MCF 10A (cell line): Measurements from ENCODE around the gene CTSA. TPM values are rescaled to one million over a fixed set of nuclear protein-coding genes. Genes with fewer than 3 reads are reported as not detected.

Source experiments
- BruUV-seq: library from RNA; stranded (reverse); fragments of 400-500 nt; replicated peaks from 2 replicates; lab custom pipeline; 2021; lab: Mats Ljungman, UMichigan
- CTCF ChIA-PET: fragments of 300-600 bp; sonication (Branson Sonifier 250); formaldehyde crosslinking; extraction: SDS; loops from one replicate; lab custom pipeline; 2021; ENCODE audit warnings: antibody characterized with exemption, inconsistent platforms; lab: Yijun Ruan, JAX
- POLR2A ChIA-PET: fragments of 300-600, 350-650 bp; sonication (Branson Sonifier 250); formaldehyde crosslinking; extraction: SDS; loops from one replicate; lab custom pipeline; 2020; ENCODE audit warnings: antibody characterized with exemption, inconsistent platforms; lab: Yijun Ruan, JAX
- DNase-seq: peaks from one replicate; pipeline ENCODE4 v3.0.0-alpha.2; 2018; ENCODE audit not compliant: unreplicated experiment
- H3K27ac Mint-ChIP-seq: one replicate; pipeline ENCODE4 v1.8.0; 2022; ENCODE audit warnings: mild to moderate bottlenecking, low read depth, mixed read lengths; ENCODE audit not compliant: unreplicated experiment
- H3K27me3 Mint-ChIP-seq: one replicate; pipeline ENCODE4 v1.8.0; 2022; ENCODE audit warnings: mixed read lengths; ENCODE audit not compliant: insufficient read depth, unreplicated experiment
- H3K36me3 Mint-ChIP-seq: one replicate; pipeline ENCODE4 v1.8.0; 2022; ENCODE audit warnings: mild to moderate bottlenecking, moderate library complexity, mixed read lengths; ENCODE audit not compliant: insufficient read depth, unreplicated experiment
- H3K4me1 Mint-ChIP-seq: one replicate; pipeline ENCODE4 v1.8.0; 2022; ENCODE audit warnings: mixed read lengths; ENCODE audit not compliant: insufficient read depth, unreplicated experiment
- H3K4me3 Mint-ChIP-seq: one replicate; pipeline ENCODE4 v1.8.0; 2022; ENCODE audit warnings: mild to moderate bottlenecking, moderate library complexity, mixed read lengths; ENCODE audit not compliant: unreplicated experiment
- H3K9me3 Mint-ChIP-seq: one replicate; pipeline ENCODE4 v1.8.0; 2022; ENCODE audit warnings: mixed read lengths; ENCODE audit not compliant: unreplicated experiment
- CTCF ChIP-seq: fragments of 200-600 bp; IDR thresholded peaks from one replicate; pipeline ENCODE4 v1.8.0; 2022; ENCODE audit warnings: antibody characterized with exemption, mild to moderate bottlenecking; ENCODE audit not compliant: unreplicated experiment
- intact Hi-C: fragments of 100-400 bp; cut with micrococcal nuclease; formaldehyde crosslinking; loops from 2 replicates; pipeline ENCODE4 v1.14.1; 2022
- total RNA-seq: library from RNA; stranded (reverse); gene quantifications from 2 replicates; pipeline ENCODE4 v1.2.3, GENCODE V29; 2022

CTSA gene
- total RNA-seq, 1 experiment from 2014 or later: 25.3 TPM

GRCh38 chr20:45945678-45946148 lies 54.6 kb downstream of the CTSA start:
- ChIA-PET POLR2A (interaction anchor here (1.0 to 4.5 kb wide), 8 partner anchors 8 to 88 kb away, joined by 3 to 117 read pairs (median 10); partner anchors contain the start of genes ACOT8, PCIF1, ZNF335 and ZSWIM3), CTCF (interaction anchor here (0.6 to 8.5 kb wide), 6 partner anchors 12 to 150 kb away, joined by 3 to 64 read pairs (median 4); partner anchors contain the start of gene PCIF1)
- DNase-seq: peak; percentile 25
- H3K9me3 Mint-ChIP-seq: no peaks in the 10 kb centered on the region
- H3K36me3 Mint-ChIP-seq: peaks cover 75% of the 10 kb centered on the region
- no TSS peak for BruUV-seq
- no peak overlapping the region for H3K4me3 Mint-ChIP-seq
- peak overlapping the region; percentile 85 for H3K27ac Mint-ChIP-seq
- H3K27me3 Mint-ChIP-seq: no peaks in the 10 kb centered on the region
- TF ChIP-seq CTCF: no peak
- intact Hi-C loops: no loop called here
- peaks cover 24% of the 10 kb centered on the region for H3K4me1 Mint-ChIP-seq

- Mint-ChIP-seq H3K27me3 (no peaks in the 10 kb centered on the region), H3K4me3 (peak overlapping the region; percentile 21), H3K27ac (peak overlapping the region; percentile 85), H3K9me3 (no peaks in the 10 kb centered on the region), H3K36me3 (peaks cover 78% of the 10 kb centered on the region), H3K4me1 (peaks cover 24% of the 10 kb centered on the region)
- BruUV-seq: no TSS peak
- intact Hi-C loops: no loop called here
- peak; percentile 74 for DNase-seq
- no peak for TF ChIP-seq CTCF
- ChIA-PET POLR2A (interaction anchor here (0.8 to 4.5 kb wide), 8 partner anchors 11 to 65 kb away, joined by 3 to 117 read pairs (median 5); partner anchors contain the start of genes PCIF1, ZNF335 and ZSWIM1), CTCF (interaction anchor here (0.6 to 8.5 kb wide), 3 partner anchors 23 to 151 kb away, joined by 3 to 64 read pairs (median 3); no protein-coding TSS in a partner anchor)
These were observed 55.2 kb downstream of the CTSA start for GRCh38 chr20:45946149-45946970.

- no TSS peak for BruUV-seq
- H3K4me3 Mint-ChIP-seq: no peak overlapping the region
- peaks cover 86% of the 10 kb centered on the region for H3K36me3 Mint-ChIP-seq
- H3K27ac Mint-ChIP-seq: peak overlapping the region; percentile 85
- no peaks in the 10 kb centered on the region for H3K27me3 Mint-ChIP-seq
- POLR2A ChIA-PET: interaction anchor here (0.6 to 4.5 kb wide), 11 partner anchors 11 to 380 kb away, joined by 3 to 117 read pairs (median 4); partner anchors contain the start of genes PCIF1, ZNF335 and ZSWIM1
- intact Hi-C loops: no loop called here
- CTCF ChIA-PET: interaction anchor here (0.7 to 8.5 kb wide), 4 partner anchors 16 to 148 kb away, joined by 3 to 64 read pairs (median 3); no protein-coding TSS in a partner anchor
- H3K4me1 Mint-ChIP-seq: peaks cover 24% of the 10 kb centered on the region
- H3K9me3 Mint-ChIP-seq: no peaks in the 10 kb centered on the region
- DNase-seq: no peak
- no peak for TF ChIP-seq CTCF
These were observed 56.2 kb downstream of the CTSA start for GRCh38 chr20:45947110-45947866.
